Ammon's horn (tissue), 1 donor: ENCODE measurements around the gene KBTBD7.

ENCODE experiments used
- DNase-seq: peaks from one replicate; pipeline ENCODE4 v3.0.0-alpha.2; 2016; ENCODE audit warnings: low spot score

The KBTBD7 gene

GRCh38 chr13:41193919-41194824 lies at the start of gene KBTBD7:
TSS of gene KBTBD7 (minus strand) at chr13:41194569. CDS start at chr13:41194257, 312 bp downstream.
- peak; percentile 96 for DNase-seq

GRCh38 chr13:41241626-41242025 lies 47.3 kb upstream of the KBTBD7 start:
- DNase-seq = no peak

- no peak for DNase-seq
These were observed 42.0 kb upstream of the KBTBD7 start for GRCh38 chr13:41236369-41236768.

- no peak for DNase-seq
These were observed 38.5 kb upstream of the KBTBD7 start for GRCh38 chr13:41232578-41233480.

- no peak for DNase-seq
These were observed 37.4 kb upstream of the KBTBD7 start for GRCh38 chr13:41231786-41232185.

GRCh38 chr13:41231025-41231677 lies 36.8 kb upstream of the KBTBD7 start:
- no peak for DNase-seq

- no peak for DNase-seq
These were observed 35.0 kb upstream of the KBTBD7 start for GRCh38 chr13:41229356-41229755.

GRCh38 chr13:41224113-41225110 lies 30.0 kb upstream of the KBTBD7 start:
- DNase-seq = no peak

GRCh38 chr13:41222259-41222852 lies 28.0 kb upstream of the KBTBD7 start:
- peak; percentile 58 for DNase-seq

GRCh38 chr13:41220401-41220800 lies 26.0 kb upstream of the KBTBD7 start:
- no peak for DNase-seq

GRCh38 chr13:41216160-41216559 lies 21.8 kb upstream of the KBTBD7 start:
- DNase-seq = no peak

GRCh38 chr13:41213919-41214318 lies 19.6 kb upstream of the KBTBD7 start:
- DNase-seq = no peak

- no peak for DNase-seq
These were observed 18.9 kb upstream of the KBTBD7 start for GRCh38 chr13:41213316-41213715.

GRCh38 chr13:41212881-41213280 lies 18.5 kb upstream of the KBTBD7 start:
- DNase-seq = no peak

- DNase-seq = no peak
These were observed 16.7 kb upstream of the KBTBD7 start for GRCh38 chr13:41211062-41211461.

GRCh38 chr13:41206467-41206866 lies 12.1 kb upstream of the KBTBD7 start:
- no peak for DNase-seq

GRCh38 chr13:41203810-41204209 lies 9.4 kb upstream of the KBTBD7 start:
- no peak for DNase-seq

- DNase-seq = no peak
These were observed 5.8 kb upstream of the KBTBD7 start for GRCh38 chr13:41200126-41200525.

GRCh38 chr13:41199526-41199925 lies 5.2 kb upstream of the KBTBD7 start:
- DNase-seq = no peak

- DNase-seq = no peak
These were observed 4.7 kb upstream of the KBTBD7 start for GRCh38 chr13:41199079-41199478.

- no peak for DNase-seq
These were observed 2.3 kb upstream of the KBTBD7 start for GRCh38 chr13:41196620-41197019.
